K562 (cell line): ENCODE data around the gene LMOD1. TPM values are rescaled to one million over a fixed set of nuclear protein-coding genes. Genes with fewer than 3 reads are reported as not detected.

Source experiments
- ASH1L ChIP-seq: fragments of 450-650 bp; IDR thresholded peaks from 2 replicates; pipeline ENCODE4 v1.6.1; 2018; ENCODE audit warnings: borderline replicate concordance, mild to moderate bottlenecking, low read depth; ENCODE audit not compliant: partially characterized antibody
- ATF1 ChIP-seq, 2 experiments: fragments of 450-650 bp in 1 of 2; IDR thresholded peaks; 2 replicates each; pipeline ENCODE4 v1.6.1; 2016; ENCODE audit warnings: missing compliant biosample characterization in 1 of 2, missing genetic modification characterization in 1 of 2
- ELF2 ChIP-seq: fragments of 250-450 bp; sonication (Bioruptor Pico); IDR thresholded peaks from 2 replicates; pipeline ENCODE4 v1.5.0; 2021; ENCODE audit warnings: mild to moderate bottlenecking
- GATA2 ChIP-seq: sonication (generic); formaldehyde crosslinking; IDR thresholded peaks from 2 replicates; pipeline ENCODE4 v1.4.0; 2020; ENCODE audit warnings: mild to moderate bottlenecking, missing genetic modification reagents
- HLTF ChIP-seq: fragments of 450-650 bp; IDR thresholded peaks from 2 replicates; pipeline ENCODE4 v1.6.1; 2016
- JUND ChIP-seq, 2 experiments: IDR thresholded peaks; 2 replicates in 1 of 2; 3 replicates in 1 of 2; pipeline ENCODE4 v1.6.1; 2011; ENCODE audit warnings: borderline replicate concordance in 2 of 2, low read depth in 2 of 2, low read length in 2 of 2, improper control_type of control experiment in 1 of 2, missing biosample characterization in 1 of 2, missing genetic modification characterization in 1 of 2, missing genetic modification reagents in 1 of 2
- MAZ ChIP-seq, 2 experiments: fragments of 450-650 bp in 1 of 2; sonication (generic) in 1 of 2; formaldehyde crosslinking; IDR thresholded peaks in 1 of 2; conservative IDR thresholded peaks in 1 of 2; 2 replicates each; pipeline versions ENCODE4 v1.4.0 to v1.5.0; 2020; ENCODE audit warnings: mild to moderate bottlenecking in 1 of 2, missing genetic modification reagents in 1 of 2
- MBD2 ChIP-seq: sonication (generic); IDR thresholded peaks from 2 replicates; pipeline ENCODE4 v1.6.1; 2016; ENCODE audit warnings: low read depth, borderline replicate concordance
- MCM7 ChIP-seq, 2 experiments: fragments of 450-650 bp; IDR thresholded peaks; 2 replicates each; pipeline ENCODE4 v1.6.1; 2016 to 2018
- MECOM ChIP-seq: fragments of 250-450 bp; sonication (Bioruptor Pico); IDR thresholded peaks from 2 replicates; pipeline ENCODE4 v1.8.0; 2022; ENCODE audit warnings: inconsistent platforms
- MED1 ChIP-seq: sonication (generic); formaldehyde crosslinking; IDR thresholded peaks from 2 replicates; pipeline ENCODE4 v1.8.1; 2023; ENCODE audit warnings: missing genetic modification reagents, borderline replicate concordance
- NBN ChIP-seq: fragments of 450-650 bp; IDR thresholded peaks from 2 replicates; pipeline ENCODE4 v1.6.1; 2016; ENCODE audit warnings: low read depth, mild to moderate bottlenecking
- NCOA4 ChIP-seq: fragments of 450-650 bp; IDR thresholded peaks from 2 replicates; pipeline ENCODE4 v1.6.1; 2018; ENCODE audit warnings: mild to moderate bottlenecking; ENCODE audit not compliant: partially characterized antibody
- NFIX ChIP-seq: fragments of 250-450 bp; sonication (Bioruptor Pico); IDR thresholded peaks from 2 replicates; pipeline ENCODE4 v1.4.0; 2020; ENCODE audit warnings: low read depth, mild to moderate bottlenecking, moderate library complexity
- NR2C2 ChIP-seq, 2 experiments: fragments of 200-800 bp in 1 of 2; sonication (Bioruptor generic) in 1 of 2; sonication (generic) in 1 of 2; formaldehyde crosslinking in 1 of 2; IDR thresholded peaks; 2 replicates each; pipeline versions ENCODE4 v1.6.1 to v1.8.0; 2016 to 2022; ENCODE audit warnings: mild to moderate bottlenecking in 1 of 2, missing compliant biosample characterization in 1 of 2, missing genetic modification characterization in 1 of 2, missing genetic modification reagents in 1 of 2
- POLR3A ChIP-seq: IDR thresholded peaks from 2 replicates; pipeline ENCODE4 v1.6.1; 2011; ENCODE audit warnings: borderline replicate concordance, mild to moderate bottlenecking, moderate library complexity; ENCODE audit not compliant: insufficient read length, insufficient read depth; ENCODE audit errors: extremely low read depth
- RBM22 ChIP-seq: fragments of 200-400 bp; formaldehyde crosslinking; IDR thresholded peaks from 2 replicates; pipeline ENCODE4 v1.6.1; 2018; ENCODE audit warnings: low read length, low read depth; ENCODE audit not compliant: poor library complexity, severe bottlenecking
- RBM39 ChIP-seq: fragments of 200-400 bp; formaldehyde crosslinking; optimal IDR thresholded peaks from 2 replicates; pipeline ENCODE3; 2018; ENCODE audit warnings: low read depth, low read length
- SMAD1 ChIP-seq: fragments of 150-350 bp; IDR thresholded peaks from 2 replicates; pipeline ENCODE4 v1.6.1; 2014; ENCODE audit warnings: low read length, low read depth; ENCODE audit not compliant: partially characterized antibody
- SMAD4 ChIP-seq: fragments of 250-450 bp; sonication (Bioruptor Pico); conservative IDR thresholded peaks from 2 replicates; pipeline ENCODE4 v1.8.0; 2021; ENCODE audit warnings: inconsistent platforms, mild to moderate bottlenecking, moderate library complexity
- TAF7 ChIP-seq: fragments of 450-650 bp; IDR thresholded peaks from 2 replicates; pipeline ENCODE4 v1.6.1; 2016; ENCODE audit warnings: missing genetic modification characterization, missing compliant biosample characterization
- TCF7L2 ChIP-seq: fragments of 150-350 bp; IDR thresholded peaks from 2 replicates; pipeline ENCODE4 v1.6.1; 2016; ENCODE audit warnings: low read depth, mild to moderate bottlenecking, low read length, moderate library complexity
- TEAD1 ChIP-seq, 2 experiments: fragments of 450-650 bp in 1 of 2; sonication (generic) in 1 of 2; formaldehyde crosslinking; IDR thresholded peaks; 2 replicates each; pipeline versions ENCODE4 v1.4.0 to v1.8.0; 2020 to 2022; ENCODE audit warnings: mild to moderate bottlenecking in 2 of 2, missing genetic modification reagents in 1 of 2
- ZNF134 ChIP-seq: fragments of 250-450 bp; sonication (Bioruptor Pico); conservative IDR thresholded peaks from 2 replicates; pipeline ENCODE4 v1.4.0; 2020
- ZNF253 ChIP-seq: fragments of 250-450 bp; sonication (Bioruptor Pico); conservative IDR thresholded peaks from 2 replicates; pipeline ENCODE4 v1.6.1; 2021; ENCODE audit warnings: mild to moderate bottlenecking
- ZNF274 ChIP-seq: IDR thresholded peaks from 2 replicates; pipeline ENCODE4 v1.6.1; 2011; ENCODE audit warnings: low read depth, mild to moderate bottlenecking, low read length, moderate library complexity, borderline replicate concordance
- ZNF431 ChIP-seq: sonication (generic); formaldehyde crosslinking; IDR thresholded peaks from 2 replicates; pipeline ENCODE4 v1.8.0; 2022; ENCODE audit warnings: mild to moderate bottlenecking, missing genetic modification reagents
- ZNF589 ChIP-seq: fragments of 200-800 bp; sonication (Bioruptor generic); IDR thresholded peaks from 2 replicates; pipeline ENCODE4 v1.6.1; 2016; ENCODE audit warnings: low read depth, missing genetic modification characterization, missing compliant biosample characterization
- ZNF77 ChIP-seq: fragments of 250-450 bp; sonication (Bioruptor Pico); IDR thresholded peaks from 2 replicates; pipeline ENCODE4 v1.5.0; 2020
- polyA plus RNA-seq, 8 experiments: library from polyadenylated mRNA; depleted of rRNA in 4 of 8; stranded (reverse) in 5 of 8; unstranded in 3 of 8; fragments of >200 nt; fragmentation: Nextera tagmentation in 2 of 8; fragmentation: Illumina TruSeq in 1 of 8; extraction: Ambion mirVana in 2 of 8; extraction: Trizol in 1 of 8; gene quantifications; 2 replicates each; pipeline versions ENCODE4 v1.2.1 to v1.2.3, GENCODE V29; 2011 to 2014; ENCODE audit warnings: inconsistent platforms in 1 of 8, missing spikeins in 1 of 8
- total RNA-seq, 7 experiments: library from RNA; depleted of rRNA in 6 of 7; stranded (reverse); fragments of >200 nt in 6 of 7; fragmentation: Illumina TruSeq in 2 of 7; extraction: Trizol in 2 of 7; gene quantifications; 2 replicates each; pipeline versions ENCODE4 v1.2.1 to v1.2.3, GENCODE V29; 2011 to 2021; ENCODE audit warnings: low replicate concordance in 1 of 7

LMOD1 gene
- total and polyA plus RNA-seq, 9 of the 15 experiments (the other 6 are each of a cell fraction or from before 2014, with no cell fraction given): 0.03 to 0.54 (median 0.38) TPM; not detected in 1

DNA sequence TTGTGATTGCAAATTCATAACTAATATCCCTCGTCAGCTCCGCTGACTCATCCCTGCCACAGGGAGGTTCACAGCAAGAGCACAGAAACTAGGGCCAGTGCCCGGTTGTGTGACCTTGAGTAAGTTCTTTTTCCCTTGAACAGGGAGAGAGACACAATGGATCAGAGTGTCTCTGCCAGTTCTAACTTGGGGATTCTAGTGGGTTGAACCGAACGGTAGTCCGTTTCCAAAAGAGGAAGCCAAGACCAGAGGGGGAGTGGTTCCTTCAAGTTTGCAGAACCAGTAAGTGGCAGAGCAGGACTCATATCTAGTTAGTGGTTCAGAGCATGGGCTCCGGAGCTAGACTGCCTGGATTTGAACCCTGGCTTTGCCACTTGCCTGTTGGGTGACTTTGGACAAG is 62.6 kb downstream of the LMOD1 start (continued):
- no peak for TF ChIP-seq NCOA4
- 0 out of 2 replicates have a peak, but pooled peaks have one; percentile 31 for TF ChIP-seq ELF2 (CRISPR knock-in tag)
- TF ChIP-seq RBM22: no peak
- TF ChIP-seq TCF7L2: no peak
- TF ChIP-seq MED1 (CRISPR knock-in tag): no peak
- TF ChIP-seq MAZ (CRISPR knock-in tag; conservative IDR thresholded peaks at IDR 0.05 in 1 of 2, IDR thresholded peaks at IDR 0.05 in 1 of 2): peak in 1 of 2 experiments; percentile 48; a peak in 2 of 4 replicates
- TF ChIP-seq ZNF134 (CRISPR knock-in tag): 0 out of 2 replicates have a peak, but pooled peaks have one; percentile 42
- TF ChIP-seq TAF7 (tag): no peak
- TF ChIP-seq TEAD1 (CRISPR knock-in tag; IDR thresholded peaks at IDR 0.05): 0 out of 4 replicates have a peak, but pooled peaks of 1 of the 2 experiments have one; percentile 44
- peak; percentile 48 for TF ChIP-seq RBM39
- no peak for TF ChIP-seq ZNF274
- TF ChIP-seq SMAD1: no peak
- TF ChIP-seq ZNF431 (CRISPR knock-in tag): no peak
- no peak for TF ChIP-seq NFIX
- TF ChIP-seq HLTF: no peak
- TF ChIP-seq ASH1L: no peak
- peak; percentile 57; the same call in 1 of the 2 replicates for TF ChIP-seq ZNF589 (CRISPR knock-in tag)
- TF ChIP-seq NR2C2 (CRISPR knock-in tag; IDR thresholded peaks at IDR 0.05): no peak
- peak; percentile 41; the same call in 1 of the 2 replicates for TF ChIP-seq NR2C2 (tag; IDR thresholded peaks at IDR 0.05)
- no peak for TF ChIP-seq ZNF253
- TF ChIP-seq MECOM: no peak
- no peak for TF ChIP-seq ZNF77 (CRISPR knock-in tag)
- no peak for TF ChIP-seq ATF1 (CRISPR knock-in tag; IDR thresholded peaks at IDR 0.05)
- no peak for TF ChIP-seq ATF1 (tag; IDR thresholded peaks at IDR 0.05)
- TF ChIP-seq SMAD4 (CRISPR knock-in tag): peak; percentile 55; the same call in 1 of the 2 replicates
- no peak for TF ChIP-seq MBD2
- no peak for TF ChIP-seq GATA2 (CRISPR knock-in tag)
- peak; percentile 83; the same call in 1 of the 2 replicates for TF ChIP-seq JUND (IDR thresholded peaks at IDR 0.05; ENCODE audit: borderline replicate concordance, low read depth, low read length)
- peak; percentile 87; the same call in 2 of the 3 replicates for TF ChIP-seq JUND (tag; IDR thresholded peaks at IDR 0.05; ENCODE audit: borderline replicate concordance, low read depth, low read length)
- no peak for TF ChIP-seq POLR3A
- TF ChIP-seq MCM7 (IDR thresholded peaks at IDR 0.05): no peak
- TF ChIP-seq NBN: no peak
